ENCODE results near the gene COL4A6.

COL4A6 gene

GRCh38 chrX:108216405-108216804, 221.8 kb downstream of the COL4A6 start:
- DNase-seq, result no peak

- no peak for DNase-seq
Measured at GRCh38 chrX:108211301-108211700, 226.9 kb downstream of the COL4A6 start.

GRCh38 chrX:108209006-108209554, 229.1 kb downstream of the COL4A6 start:
- no peak for DNase-seq

- no peak for DNase-seq
Measured at GRCh38 chrX:108203540-108203939, 234.7 kb downstream of the COL4A6 start.

GRCh38 chrX:108199691-108200090, 238.5 kb downstream of the COL4A6 start:
- DNase-seq, result no peak

GRCh38 chrX:108199041-108199440, 239.2 kb downstream of the COL4A6 start:
- no peak for DNase-seq

- DNase-seq, result no peak
Measured at GRCh38 chrX:108198420-108198819, 239.8 kb downstream of the COL4A6 start.

GRCh38 chrX:108186811-108187210, 251.4 kb downstream of the COL4A6 start:
- DNase-seq, result no peak

GRCh38 chrX:108178143-108178498, 260.1 kb downstream of the COL4A6 start:
- no peak for DNase-seq

GRCh38 chrX:108177351-108178142, 260.7 kb downstream of the COL4A6 start:
- no peak for DNase-seq

- DNase-seq, result no peak
Measured at GRCh38 chrX:108173874-108174273, 264.3 kb downstream of the COL4A6 start.

GRCh38 chrX:108171671-108172070, 266.6 kb downstream of the COL4A6 start:
- no peak for DNase-seq

- DNase-seq, result no peak
Measured at GRCh38 chrX:108169768-108170167, 268.5 kb downstream of the COL4A6 start.

GRCh38 chrX:108168961-108169740, 269.1 kb downstream of the COL4A6 start:
- DNase-seq, result no peak

- DNase-seq, result no peak
Measured at GRCh38 chrX:108167211-108167872, 270.9 kb downstream of the COL4A6 start.

- no peak for DNase-seq
Measured at GRCh38 chrX:108165383-108166111, 272.7 kb downstream of the COL4A6 start.

GRCh38 chrX:108163333-108164082, 274.7 kb downstream of the COL4A6 start:
- no peak for DNase-seq

- DNase-seq, result no peak
Measured at GRCh38 chrX:108162265-108162664, 276.0 kb downstream of the COL4A6 start.

- no peak for DNase-seq
Measured at GRCh38 chrX:108160309-108160708, 277.9 kb downstream of the COL4A6 start.

GRCh38 chrX:108159028-108159670, 279.1 kb downstream of the COL4A6 start:
- DNase-seq, result no peak

- no peak for DNase-seq
Measured at GRCh38 chrX:108157628-108158027, 280.6 kb downstream of the COL4A6 start.
